NCI-H2227 treated with DMSO at 0.1 percent for 48 hours (cell line): ENCODE results near the gene C19orf85.
"Not testable (repeated sequence)": the region's sequence is repeated elsewhere in the genome, so short reads cannot be mapped to it uniquely, and the experiment has no call there.

Source experiments
- DNase-seq: peaks from one replicate; lab custom pipeline; 2025; lab: John Stamatoyannopoulos, UW

The C19orf85 gene

GRCh38 chr19:55457683-55458457, 6.7 kb downstream of the C19orf85 start:
- no peak for DNase-seq

DNA sequence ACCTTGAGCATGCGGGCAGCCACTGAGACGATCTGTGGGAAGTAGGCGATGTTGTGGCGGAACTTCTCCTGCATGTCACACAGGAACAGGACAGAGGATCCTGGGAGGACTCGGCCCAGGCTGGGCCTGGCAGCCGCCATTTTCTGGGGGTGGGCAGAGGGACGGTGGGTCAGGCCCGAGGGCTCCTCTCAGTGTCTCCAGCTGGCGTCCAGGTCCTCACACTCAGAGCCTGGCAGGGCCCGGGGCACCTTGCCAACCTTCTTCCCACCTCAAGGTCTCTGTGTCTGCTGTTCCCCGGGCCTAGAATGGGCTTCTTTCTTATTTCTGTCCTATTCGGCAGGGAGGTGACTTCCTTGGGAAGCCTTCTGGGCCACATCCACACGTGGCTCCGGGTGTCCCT, 8.2 kb downstream of the C19orf85 start:
- no peak for DNase-seq

- no peak for DNase-seq
Measured at GRCh38 chr19:55455576-55456235, 8.8 kb downstream of the C19orf85 start.

- DNase-seq: peak; percentile 66
Measured at GRCh38 chr19:55454787-55455243, 9.7 kb downstream of the C19orf85 start.

- DNase-seq: no peak
Measured at GRCh38 chr19:55453511-55454260, 10.9 kb downstream of the C19orf85 start.

GRCh38 chr19:55452749-55453346, 11.7 kb downstream of the C19orf85 start:
- peak; percentile 99 for DNase-seq

DNA sequence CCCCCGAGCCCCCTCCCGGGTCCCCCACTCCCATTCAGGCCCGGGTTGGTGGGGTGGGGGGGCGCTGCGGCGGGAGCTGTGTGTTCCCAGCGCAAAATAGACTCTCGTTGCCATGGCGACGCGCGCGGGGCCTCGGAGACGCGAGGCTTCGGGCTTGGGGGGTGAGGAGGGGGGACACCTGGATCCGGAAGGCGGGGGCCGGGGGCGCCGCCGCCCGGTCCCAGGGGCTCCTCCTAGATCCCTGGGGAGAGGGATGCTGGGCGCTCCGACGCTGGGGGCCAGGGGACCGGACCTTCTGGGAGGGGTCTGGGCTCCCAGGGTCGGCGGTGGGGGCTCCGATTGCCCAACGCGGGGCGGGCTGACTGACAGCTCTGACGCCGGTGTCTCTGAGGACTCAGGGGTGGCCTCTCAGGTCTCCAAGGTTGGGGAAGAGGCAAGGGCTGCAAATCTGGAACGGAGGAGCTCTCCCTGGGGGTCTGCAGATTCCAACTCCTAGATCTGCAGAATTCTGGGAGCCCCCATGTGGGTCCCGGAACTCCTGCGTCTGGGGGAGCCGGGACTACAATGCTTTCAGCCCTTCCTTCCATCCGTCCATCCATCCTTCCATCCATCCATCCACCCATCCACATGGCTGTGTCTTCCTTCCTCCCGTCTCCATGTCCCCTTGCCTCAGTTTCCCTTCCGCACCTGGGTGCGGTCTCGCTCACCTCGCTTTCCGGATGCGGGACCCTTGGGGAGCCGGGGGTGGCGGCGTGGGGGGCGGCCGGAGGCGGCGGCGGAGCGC, 12.4 kb downstream of the C19orf85 start:
- peak; percentile 63 for DNase-seq

GRCh38 chr19:55451163-55451964, 13.2 kb downstream of the C19orf85 start:
- no peak for DNase-seq

- DNase-seq: no peak
Measured at GRCh38 chr19:55449469-55449868, 15.1 kb downstream of the C19orf85 start.

DNA sequence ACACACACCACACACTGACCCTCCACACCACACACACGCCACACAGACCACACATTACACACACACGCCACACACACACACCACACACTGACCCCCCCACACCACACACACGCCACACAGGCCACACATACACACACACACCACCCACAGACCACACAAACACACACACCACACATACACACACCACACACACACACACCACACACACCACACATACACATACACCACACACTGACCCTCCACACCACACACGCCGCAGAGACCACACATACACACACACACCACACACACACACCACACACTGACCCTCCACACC, 16.4 kb downstream of the C19orf85 start:
- not testable (repeated sequence) for DNase-seq

DNA sequence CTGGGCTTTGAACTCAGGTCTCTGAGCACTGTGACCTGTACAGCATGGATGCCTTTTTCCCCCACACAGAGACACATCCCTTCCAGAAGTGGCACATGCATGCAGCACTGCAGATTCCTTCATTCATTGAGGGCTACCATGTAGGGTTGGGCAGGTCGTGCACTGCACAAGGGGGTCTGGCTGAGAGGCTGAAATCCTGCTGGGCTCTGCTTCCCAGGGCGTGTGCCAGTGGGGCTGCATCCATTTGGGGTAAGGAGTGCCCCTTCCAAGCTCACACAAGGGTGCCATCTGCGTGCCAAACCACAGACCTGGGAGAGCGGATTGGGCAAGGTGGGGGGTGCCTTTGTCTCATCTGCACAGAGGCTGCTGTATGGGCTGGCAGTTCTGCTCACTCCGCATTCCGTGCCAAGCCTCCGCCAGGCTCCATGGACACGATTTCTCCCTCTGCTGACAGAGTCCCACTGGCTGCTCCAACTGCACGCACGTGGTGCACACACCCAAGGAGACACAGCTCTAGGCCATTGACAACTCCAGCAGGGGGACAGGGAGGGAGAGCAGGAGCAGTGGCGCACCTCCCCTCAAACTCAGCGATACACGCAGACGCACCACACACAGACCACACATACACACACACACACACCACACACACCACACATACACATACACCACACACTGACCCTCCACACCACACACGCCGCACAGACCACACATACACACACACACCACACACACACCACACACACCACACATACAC, 17.0 kb downstream of the C19orf85 start:
- DNase-seq: peak; percentile 52

DNA sequence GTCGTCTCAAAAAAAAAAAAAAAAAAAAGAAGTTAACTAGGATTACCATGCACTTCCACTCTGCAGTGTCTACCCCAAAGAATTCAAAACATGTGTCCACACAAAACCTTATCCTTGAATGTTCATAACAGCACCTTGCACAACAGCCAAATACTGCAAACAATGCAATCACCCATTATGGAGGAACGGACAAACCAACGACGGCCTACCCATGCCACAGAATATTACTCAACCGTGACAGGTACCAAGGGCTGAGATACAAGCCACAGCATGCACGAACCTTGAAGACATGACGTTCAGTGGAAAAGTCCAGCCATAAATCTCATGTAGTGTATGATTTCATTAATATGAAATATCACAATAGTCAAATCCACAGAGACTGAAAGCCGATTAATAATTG, 18.5 kb downstream of the C19orf85 start:
- DNase-seq: no peak

- no peak for DNase-seq
Measured at GRCh38 chr19:55444646-55445045, 19.9 kb downstream of the C19orf85 start.

GRCh38 chr19:55443824-55444480, 20.6 kb downstream of the C19orf85 start:
- DNase-seq: no peak

GRCh38 chr19:55443045-55443823, 21.3 kb downstream of the C19orf85 start, which contains the start of gene SHISA7:
SHISA7 (minus strand) TSS chr19:55443300; CDS start chr19:55442863, 437 bp downstream.
- DNase-seq: peak; percentile 76

GRCh38 chr19:55442372-55442961, 22.1 kb downstream of the C19orf85 start:
- peak; percentile 46 for DNase-seq

GRCh38 chr19:55441692-55442321, 22.7 kb downstream of the C19orf85 start:
- peak; percentile 53 for DNase-seq

DNA sequence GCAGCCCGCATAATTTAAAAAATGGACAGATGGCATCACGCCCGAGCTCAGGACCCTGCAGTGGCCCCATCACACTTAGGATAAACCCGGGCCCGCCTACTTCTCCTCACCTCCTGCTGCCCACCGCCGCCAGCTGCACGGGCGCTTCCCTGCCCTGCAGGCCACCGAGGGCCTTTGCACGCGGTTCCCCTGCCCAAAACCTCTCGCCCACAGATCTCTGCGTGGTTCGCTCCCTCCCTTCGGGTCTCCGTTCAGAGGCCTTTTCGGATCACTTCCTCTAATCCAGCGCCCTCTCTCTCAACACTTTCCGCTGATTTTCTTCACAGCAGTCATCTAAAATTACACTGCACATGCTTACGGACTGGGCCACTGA, 23.2 kb downstream of the C19orf85 start:
- DNase-seq: no peak
